Left forelimb (tissue), 1 donor: ENCODE data around the gene PLPP6.
"Not testable (repeated sequence)": the region's sequence is repeated elsewhere in the genome, so short reads cannot be mapped to it uniquely, and the experiment has no call there.

ENCODE experiments used
- DNase-seq: peaks from one replicate; pipeline ENCODE4 v3.0.0-alpha.2; 2018; ENCODE audit warnings: low spot score

The PLPP6 gene

DNA sequence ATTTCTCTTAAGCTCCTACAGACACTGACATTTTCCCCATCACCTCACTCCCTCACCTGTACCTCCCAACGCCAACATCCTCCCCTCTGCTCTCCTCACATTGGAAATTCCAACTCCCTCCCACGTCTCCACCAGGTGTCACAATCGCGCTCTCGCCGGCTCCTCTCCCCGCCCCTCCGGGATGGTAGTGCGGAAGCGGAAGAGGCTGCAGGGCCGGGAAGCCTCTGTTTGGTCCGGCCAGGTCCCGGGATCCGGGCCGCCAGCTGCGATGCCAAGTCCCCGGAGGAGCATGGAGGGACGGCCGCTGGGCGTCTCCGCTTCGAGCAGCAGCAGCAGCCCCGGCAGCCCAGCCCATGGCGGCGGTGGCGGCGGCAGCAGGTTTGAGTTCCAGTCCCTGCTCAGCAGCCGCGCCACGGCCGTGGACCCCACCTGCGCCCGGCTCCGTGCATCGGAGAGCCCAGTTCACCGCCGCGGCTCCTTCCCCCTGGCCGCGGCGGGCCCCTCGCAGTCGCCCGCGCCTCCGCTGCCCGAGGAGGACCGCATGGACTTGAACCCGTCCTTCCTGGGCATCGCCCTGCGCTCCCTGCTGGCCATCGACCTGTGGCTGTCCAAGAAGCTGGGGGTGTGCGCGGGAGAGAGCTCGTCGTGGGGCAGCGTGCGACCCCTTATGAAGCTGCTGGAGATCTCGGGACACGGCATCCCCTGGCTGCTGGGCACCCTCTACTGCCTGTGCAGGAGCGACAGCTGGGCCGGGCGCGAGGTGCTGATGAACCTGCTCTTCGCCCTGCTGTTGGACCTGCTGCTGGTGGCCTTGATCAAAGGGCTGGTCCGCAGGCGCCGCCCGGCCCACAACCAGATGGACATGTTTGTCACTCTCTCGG lies at the start of gene PLPP6:
PLPP6 (plus strand) TSS at position 187 of the 881 bp plus-strand sequence; CDS start at position 269, 82 bp downstream.
- DNase-seq: peak; percentile 88

DNA sequence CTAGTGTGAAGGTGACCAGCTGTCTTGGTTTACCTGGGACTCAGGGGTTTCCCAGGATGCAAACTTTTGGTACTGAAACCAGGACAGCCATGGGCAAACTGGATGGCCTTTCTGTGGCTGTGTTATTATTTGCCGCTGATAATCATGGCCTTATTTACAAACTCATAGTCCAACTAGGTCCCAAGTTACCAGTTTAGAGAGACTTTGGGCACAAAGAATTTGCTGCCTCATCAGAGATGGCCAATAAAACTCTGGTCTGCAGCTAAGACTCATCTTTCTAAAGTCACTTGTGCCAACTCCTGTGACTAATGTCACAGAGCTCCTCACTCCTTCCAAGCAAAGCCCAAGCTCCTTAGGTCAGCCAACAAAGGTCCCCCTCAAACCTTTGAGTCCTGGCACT lies 47.5 kb upstream of the PLPP6 start:
- no peak for DNase-seq

DNA sequence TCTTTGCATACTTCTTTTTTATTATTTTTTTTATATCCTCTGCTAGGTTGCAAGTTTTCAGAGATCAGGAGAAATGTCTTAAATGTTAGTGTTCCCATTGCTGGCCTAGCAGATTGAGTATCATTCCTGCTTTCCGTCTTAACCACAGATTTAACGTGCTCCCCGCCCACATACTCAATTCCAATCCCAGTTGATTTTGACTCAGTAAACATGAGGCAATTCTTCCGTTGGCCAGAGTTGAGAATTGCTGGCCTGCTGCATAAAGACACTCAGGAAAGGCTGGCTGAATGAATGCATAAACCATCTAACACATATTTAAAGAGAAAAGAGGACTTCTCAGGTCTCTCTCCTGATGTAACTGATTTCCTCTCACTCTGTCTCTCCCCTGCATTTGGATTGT lies 46.8 kb upstream of the PLPP6 start:
- no peak for DNase-seq

DNA sequence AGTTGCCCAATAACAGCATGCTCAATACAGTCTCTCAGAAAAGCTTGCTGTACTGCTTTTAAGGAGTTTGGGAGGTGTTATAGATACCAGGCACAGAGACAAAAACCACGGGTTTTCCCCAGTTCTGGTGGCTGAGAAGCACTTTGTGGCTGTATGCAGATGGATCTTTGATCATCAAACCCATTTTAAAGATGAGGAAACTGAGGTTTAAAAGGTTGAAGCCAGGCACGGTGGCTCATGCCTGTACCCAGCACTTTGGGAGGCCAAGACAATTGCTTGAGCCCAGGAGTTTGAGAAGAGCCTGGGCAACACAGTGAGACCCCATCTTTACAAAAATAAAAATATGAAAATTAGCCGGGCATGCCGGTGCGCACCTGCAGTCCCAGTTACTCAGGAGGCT lies 46.3 kb upstream of the PLPP6 start:
- DNase-seq: no peak

DNA sequence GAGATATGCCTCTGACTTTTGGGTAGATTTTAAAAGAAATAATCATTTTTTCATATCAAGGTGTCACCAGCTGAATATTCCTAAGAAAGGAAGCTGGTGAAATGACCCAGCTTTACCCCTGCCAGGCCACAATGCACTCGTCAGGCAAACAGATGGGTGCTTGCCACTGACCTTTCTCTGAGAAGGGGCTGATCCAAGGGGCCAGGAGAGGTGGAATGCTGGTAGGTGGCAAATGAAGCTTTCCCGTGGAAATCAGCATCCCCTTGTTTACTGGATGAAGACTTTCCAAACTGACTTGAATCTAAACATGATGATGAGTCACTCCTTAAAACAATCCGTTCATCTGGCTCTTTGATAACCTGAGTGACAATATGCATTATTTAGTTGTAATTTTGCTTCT lies 44.3 kb upstream of the PLPP6 start:
- DNase-seq: no peak

DNA sequence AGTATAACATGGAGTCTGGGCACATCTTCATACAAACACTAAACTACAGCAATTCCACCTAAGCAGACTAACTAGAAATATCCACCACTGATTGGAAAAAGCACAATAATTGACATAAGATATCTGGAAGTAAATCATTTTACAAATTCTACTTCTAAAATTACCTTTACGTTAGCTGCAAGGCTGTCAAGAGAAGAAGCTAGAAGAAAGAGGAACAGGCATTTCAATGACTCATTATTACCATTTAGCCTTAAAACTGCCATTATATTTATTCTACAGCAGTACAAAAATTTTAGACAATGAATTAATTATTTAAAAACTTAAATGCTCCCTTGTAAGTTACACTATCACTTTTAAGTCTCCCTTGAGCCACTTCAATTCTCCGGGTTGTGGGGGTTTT lies 43.4 kb upstream of the PLPP6 start:
- DNase-seq: no peak

DNA sequence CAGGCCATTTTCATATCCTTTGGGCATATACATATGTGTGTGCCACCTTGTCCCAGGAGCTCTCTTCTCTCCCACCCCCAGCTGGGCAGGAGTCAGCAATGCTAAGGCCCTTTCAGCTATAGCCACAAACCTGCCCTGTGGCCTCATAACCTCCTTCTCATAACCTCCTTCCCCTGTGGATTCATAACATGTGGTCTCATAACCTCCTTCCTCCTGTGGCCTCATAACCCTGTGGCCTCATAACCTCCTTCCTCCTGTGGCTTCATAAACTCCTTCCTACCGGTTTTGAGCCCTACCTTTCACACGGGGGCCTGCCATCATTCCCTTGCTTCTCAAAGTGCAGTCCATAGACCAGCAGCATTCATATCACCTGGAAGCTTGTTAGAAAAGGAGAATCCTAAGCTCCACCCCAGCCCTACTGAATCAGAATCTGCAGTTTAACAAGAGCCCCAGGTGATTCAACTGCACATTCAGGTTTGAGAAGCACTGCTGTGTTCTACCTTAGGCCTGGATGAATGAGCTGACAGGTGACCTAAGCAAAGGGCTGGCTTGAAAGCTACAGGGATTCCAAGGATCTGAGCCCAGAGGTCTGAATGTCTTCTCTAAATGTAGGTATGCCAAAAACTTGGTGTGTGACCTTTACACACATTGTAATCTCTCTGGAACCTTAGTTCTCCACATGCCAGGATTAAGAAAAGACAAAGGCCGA lies 41.9 kb upstream of the PLPP6 start:
- no peak for DNase-seq

DNA sequence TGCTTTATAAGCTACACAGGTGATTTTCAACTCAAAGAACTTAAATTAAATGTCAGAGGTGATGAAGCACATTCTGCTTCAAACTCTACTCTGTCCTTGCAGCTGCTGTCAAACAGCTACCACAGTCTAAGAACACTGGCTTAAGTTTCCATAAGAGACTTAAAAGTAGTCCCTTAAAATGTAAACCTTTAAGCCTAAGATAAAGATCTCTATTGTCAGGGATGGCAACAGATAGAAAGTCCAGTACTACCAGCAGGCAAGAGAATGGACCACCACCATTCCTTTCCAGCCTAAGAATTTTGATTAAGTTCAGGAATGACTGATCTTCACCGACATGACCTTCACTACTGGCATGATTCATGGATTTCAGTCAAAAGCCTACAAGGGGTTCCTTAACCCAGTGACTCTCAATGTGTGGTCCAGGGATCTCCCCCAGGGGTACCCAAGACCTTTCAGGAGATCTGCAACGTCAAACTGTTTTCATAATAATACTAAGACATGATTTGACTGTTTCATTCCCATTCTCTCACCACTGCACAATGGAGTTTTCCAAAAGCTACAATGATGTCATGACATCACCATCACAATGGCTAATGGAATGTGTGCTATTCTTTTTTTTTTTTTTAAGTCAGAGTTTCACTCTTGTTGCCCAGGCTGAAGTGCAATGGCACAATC lies 41.1 kb upstream of the PLPP6 start:
- no peak for DNase-seq

DNA sequence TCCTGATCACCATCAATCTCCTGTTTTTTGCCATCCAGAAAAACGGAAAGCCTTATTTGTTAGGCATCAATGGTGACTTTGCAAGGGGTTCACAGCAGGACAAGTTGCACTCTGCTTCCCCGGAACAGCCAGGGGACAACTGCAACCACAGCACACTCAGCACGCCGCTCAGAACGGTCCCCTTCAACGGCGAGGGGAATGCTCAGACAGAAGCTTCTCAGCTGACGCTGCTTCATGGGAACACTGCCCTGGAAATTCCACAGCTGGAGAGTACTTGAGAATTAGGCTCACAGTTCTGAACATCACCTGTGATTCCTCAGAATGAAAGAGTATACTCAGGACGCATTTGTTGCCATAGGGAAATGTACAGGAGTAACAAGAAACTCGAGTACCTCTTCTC lies 40.1 kb upstream of the PLPP6 start:
- no peak for DNase-seq

DNA sequence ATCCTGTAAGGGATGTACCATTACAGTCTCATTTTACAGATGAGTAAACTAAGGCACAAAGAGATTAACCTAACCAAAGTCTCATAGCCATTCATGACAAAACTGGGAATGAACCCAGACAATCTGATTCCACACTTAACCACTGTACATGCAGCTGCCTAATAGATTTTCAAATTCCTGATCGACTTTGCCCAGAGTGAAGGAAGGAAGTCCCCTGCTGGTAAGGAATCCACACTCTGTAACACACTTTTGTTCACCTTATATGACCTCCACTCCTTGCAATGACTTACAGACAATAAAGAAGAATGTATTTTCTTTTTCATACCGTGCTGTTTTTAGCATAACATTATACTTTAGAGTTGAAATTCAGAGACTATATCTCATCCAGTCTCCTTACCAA lies 31.3 kb upstream of the PLPP6 start:
- DNase-seq: no peak

DNA sequence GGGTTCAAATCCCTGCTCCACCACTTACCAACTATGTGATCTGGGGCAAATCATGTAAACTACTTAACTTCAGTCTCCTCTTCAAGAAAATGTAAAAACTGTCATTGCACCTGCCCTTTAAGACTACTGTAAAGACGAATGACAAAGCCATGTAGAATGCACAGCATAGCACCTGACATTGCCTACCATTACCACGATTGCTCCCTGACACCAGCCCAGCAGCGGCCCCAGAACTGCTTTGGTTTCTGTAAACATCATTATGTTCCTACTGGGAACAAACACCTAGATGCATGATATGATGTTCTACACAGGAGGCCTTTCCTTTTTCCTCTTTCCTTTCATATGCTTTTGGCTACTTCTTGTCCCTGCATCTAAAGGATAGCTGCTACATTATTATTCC lies 23.1 kb upstream of the PLPP6 start:
- DNase-seq: no peak

DNA sequence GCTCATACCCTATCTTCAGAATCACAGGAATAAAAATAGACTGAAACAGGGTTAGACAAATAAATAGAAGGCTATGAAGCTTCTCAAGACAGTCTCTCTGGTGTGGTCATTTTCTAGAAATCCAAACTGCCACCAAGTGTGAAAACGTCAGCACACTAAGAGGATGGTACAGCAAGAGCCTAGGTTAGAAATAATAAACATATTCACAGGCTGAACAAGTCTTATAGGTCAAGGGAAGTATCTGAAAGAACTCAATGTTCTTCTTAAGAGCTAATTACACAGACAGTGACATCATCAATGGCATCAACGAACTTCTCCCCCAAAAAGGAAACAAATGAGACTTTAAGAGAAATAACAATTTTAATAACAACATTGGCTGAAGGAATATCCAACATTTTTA lies 22.7 kb upstream of the PLPP6 start:
- DNase-seq: no peak

DNA sequence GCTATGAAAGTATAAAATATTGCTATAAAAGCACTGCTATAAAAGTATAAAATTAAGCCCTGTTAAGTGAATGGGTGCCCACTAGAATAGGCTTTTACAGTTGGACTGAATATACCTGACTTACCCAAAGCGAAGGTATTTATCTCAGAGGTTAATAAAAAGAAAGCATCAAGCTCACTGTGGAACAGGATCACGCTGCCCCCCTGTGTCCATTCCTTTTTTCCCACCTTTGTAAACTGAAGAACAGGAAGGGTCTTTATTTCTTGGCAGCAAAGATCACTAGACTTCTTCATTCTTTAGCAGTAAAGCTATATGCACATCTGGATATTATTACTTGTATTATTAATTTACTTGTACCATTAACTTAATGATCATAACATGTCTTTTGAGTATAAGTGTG lies 22.1 kb upstream of the PLPP6 start:
- DNase-seq: no peak

DNA sequence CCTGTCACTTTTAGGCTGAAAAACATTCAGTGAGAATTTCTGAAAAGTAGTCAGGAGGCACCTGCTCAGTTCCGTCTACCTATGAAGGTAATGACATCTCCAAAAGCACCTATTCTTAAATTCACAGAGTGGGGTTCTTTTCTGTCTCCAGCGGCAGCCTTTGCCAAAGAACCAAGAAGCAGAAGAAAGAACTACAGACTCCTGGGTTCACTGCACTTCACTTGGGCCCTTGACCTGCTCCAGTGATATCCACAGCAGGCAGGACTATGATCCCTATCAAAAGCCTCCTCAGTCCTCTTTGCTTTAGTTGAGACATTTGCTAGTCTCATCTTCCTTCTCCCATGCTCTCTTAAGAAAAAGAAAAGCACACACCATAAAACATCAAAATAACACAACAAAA lies 19.7 kb upstream of the PLPP6 start:
- no peak for DNase-seq

DNA sequence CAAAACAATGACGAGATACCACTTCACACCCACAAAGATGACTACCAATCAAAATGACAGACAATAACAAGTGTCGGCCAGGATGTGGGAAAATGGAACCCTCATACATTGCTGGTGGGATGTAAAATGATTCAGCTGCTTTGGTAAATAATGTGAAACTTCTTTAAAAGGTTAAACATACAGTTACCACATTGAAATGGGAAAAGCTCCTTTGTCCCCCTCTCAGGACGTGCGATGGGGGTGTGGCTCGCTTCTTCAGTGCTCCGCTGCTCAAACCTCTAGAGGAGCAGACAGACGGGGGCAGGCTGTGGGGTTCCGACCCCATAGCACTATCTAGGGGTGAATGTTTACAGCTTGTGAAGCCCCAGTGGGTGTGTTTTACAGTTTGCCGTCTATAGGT lies 8.0 kb upstream of the PLPP6 start:
- DNase-seq: no peak

DNA sequence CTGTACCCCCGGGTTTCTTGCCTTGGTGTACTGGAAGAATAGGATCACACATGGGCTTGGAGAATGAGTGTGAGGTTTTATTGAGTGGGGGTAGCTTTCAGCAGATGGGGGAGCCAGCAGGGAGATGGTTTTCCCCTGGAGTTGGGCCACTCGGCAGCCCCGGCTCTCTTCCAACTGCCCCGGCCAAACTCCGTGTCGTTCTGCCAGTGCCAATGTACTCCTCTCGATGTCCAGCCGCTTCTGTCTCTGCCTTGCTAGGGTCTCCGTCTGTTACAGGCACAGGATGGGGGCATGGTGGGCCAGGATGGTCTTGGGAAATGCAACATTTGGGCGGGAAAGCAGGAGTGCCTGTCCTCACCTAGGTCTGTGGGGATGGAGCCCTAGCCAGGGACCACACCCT lies 7.6 kb upstream of the PLPP6 start:
- DNase-seq: no peak

DNA sequence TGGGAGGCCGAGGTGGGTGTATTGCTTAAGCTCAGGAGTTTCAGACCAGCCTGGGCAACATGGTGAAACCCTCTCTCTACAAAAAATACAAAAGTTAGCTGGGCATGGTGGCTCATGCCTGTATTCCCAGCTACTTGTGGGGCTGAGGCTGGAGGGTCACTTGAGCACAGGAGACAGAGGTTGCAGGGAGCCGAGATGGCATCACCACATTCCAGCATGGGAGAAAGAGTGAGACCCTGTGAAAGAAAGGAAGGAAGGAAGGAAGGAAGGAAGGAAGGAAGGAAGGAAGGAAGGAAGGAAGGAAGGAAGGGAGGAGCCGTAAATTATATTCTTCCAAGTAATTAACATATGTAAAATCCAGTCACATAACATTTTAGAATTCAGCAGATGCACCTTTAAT lies 5.9 kb upstream of the PLPP6 start:
- DNase-seq: not testable (repeated sequence)

DNA sequence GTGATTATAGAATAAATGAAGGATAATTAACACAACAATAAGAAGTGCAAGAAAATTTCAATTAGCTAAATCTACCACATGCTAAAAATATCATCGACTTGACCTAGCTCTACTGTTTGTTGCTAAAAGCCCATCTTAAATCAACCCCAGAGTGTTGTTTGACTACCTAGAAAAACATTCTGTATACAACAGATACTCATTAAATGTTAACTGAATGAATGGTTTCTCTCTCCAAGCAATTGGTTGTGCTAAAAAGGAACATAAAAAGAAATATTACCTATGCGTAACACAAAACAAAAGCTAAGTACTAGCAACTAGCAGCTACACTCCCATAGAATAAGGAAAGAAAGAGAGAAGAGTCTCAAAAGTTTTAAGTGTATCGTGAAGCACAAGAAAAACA lies 5.5 kb upstream of the PLPP6 start:
- no peak for DNase-seq

DNA sequence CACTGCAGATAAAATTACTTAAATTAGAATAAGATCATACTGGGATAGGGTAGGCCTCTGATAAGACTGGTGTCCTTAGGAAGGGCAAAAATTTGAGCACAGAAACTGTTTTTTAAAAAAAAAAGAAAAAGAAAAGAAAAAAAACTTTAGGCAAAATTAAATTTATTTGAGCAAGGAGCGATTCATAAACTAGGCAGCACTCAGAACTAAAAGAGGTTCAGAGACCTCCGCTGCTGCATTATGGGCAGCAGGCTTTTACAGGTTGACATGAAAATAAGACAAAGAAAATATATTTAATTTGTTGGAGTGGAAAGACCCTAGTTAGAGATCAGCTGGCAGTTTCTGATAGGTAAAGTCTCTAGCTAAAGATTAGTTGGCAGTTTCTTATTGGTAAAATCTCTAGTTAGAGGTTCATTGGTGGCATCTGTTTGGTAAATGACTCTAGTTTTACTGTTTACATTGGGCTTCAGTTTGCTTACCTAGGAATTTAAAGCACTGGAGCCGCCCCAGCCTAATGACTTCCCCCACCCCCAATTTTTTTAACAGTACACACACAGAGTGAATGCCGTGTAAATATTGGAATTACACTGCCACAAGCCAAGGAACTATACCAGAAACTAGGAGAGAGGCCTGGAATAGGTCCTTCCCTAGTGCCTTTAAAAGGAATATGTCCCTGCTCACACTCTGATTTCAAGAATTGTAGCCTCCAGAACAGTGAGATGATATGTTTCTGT lies 4.5 kb upstream of the PLPP6 start:
- DNase-seq: no peak

DNA sequence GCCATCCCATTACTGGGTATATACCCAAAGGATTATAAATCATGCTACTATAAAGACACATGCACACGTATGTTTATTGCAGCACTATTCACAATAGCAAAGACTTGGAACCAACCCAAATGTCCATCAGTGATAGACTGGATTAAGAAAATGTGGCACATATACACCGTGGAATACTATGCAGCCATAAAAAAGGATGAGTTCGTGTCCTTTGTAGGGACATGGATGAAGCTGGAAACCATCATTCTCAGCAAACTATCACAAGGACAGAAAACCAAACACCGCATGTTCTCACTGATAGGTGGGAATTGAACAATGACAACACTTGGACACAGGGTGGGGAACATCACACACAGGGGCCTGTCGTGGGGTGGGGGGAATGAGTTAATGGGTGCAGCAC lies 1.4 kb upstream of the PLPP6 start:
- DNase-seq: not testable (repeated sequence)

DNA sequence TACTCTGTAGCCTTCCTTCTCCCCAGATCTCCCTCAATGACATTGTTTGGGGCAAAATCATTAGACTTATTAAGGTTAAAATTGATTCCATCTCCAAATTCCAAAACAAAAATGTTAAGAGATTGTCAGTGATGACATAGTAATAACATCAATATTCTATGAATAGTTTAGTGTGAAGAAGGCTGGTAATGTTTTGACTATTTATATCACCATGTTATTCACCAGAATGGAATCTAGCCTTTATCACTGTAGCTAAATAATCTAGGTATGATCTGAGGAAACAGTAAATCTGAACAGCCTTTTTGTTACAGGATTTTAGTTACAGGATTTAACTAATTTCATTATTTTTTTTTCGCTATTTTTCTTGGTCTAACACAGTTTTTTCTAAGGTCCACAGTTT lies 929 bp upstream of the PLPP6 start:
- DNase-seq: no peak

DNA sequence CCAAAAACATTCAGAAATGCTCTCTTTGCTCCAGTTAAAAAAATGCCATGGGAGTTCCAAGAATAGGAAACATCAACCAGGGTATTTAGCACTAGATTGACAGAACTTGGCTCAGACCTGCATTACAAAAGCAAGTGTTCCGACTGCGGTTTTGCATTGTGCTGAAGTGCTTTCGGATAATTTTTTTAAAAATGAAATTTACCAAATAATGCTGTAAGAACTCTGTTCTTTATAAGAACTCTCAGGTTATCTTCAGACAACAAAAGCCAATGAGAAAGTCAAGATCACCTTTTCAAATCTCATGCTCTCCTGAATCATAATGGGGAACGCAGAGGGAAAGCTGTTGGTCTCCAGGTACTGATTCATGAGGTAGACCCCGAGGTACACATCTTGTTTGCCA lies 483 bp upstream of the PLPP6 start:
- DNase-seq: no peak
